HUDEP-2 (cell line): ENCODE data around the gene MOXD1.

Experiments used
- DNase-seq, 76 experiments: peaks; one replicate each; lab custom pipeline; 2025; ENCODE audit not compliant: unreplicated experiment in 76 of 76; lab: John Stamatoyannopoulos, UW

Gene MOXD1

GRCh38 chr6:132400883-132401617 is at the start of gene MOXD1:
Gene MOXD1 (minus strand): TSS chr6:132401475. CDS start chr6:132401426, 49 bp downstream.
- peak in 11 of 76 experiments; percentile 2 to 21 (median 14) for DNase-seq

GRCh38 chr6:132446855-132447241 is 45.6 kb upstream of the MOXD1 start:
- DNase-seq: no peak

GRCh38 chr6:132446141-132446854 is 45.0 kb upstream of the MOXD1 start:
- DNase-seq: no peak

GRCh38 chr6:132445201-132445951 is 44.1 kb upstream of the MOXD1 start:
- no peak for DNase-seq

- no peak for DNase-seq
These were observed 41.9 kb upstream of the MOXD1 start for GRCh38 chr6:132443206-132443605.

GRCh38 chr6:132430110-132430509 is 28.8 kb upstream of the MOXD1 start:
- DNase-seq: no peak

GRCh38 chr6:132425176-132425575 is 23.9 kb upstream of the MOXD1 start:
- no peak for DNase-seq

GRCh38 chr6:132423839-132424238 is 22.6 kb upstream of the MOXD1 start:
- DNase-seq: no peak

- DNase-seq: no peak
These were observed 17.1 kb upstream of the MOXD1 start for GRCh38 chr6:132418235-132418965.

GRCh38 chr6:132414761-132415160 is 13.5 kb upstream of the MOXD1 start:
- DNase-seq: no peak

GRCh38 chr6:132414322-132414721 is 13.0 kb upstream of the MOXD1 start:
- DNase-seq: no peak

GRCh38 chr6:132413499-132413802 is 12.2 kb upstream of the MOXD1 start:
- DNase-seq: no peak

- DNase-seq: no peak
These were observed 11.6 kb upstream of the MOXD1 start for GRCh38 chr6:132412656-132413498.

- DNase-seq: no peak
These were observed 10.0 kb upstream of the MOXD1 start for GRCh38 chr6:132411296-132411695.

- no peak for DNase-seq
These were observed 9.6 kb upstream of the MOXD1 start for GRCh38 chr6:132410830-132411229.

- DNase-seq: no peak
These were observed 4.1 kb upstream of the MOXD1 start for GRCh38 chr6:132405143-132405915.

GRCh38 chr6:132404736-132405135 is 3.5 kb upstream of the MOXD1 start:
- no peak for DNase-seq

- DNase-seq: no peak
These were observed 3.1 kb upstream of the MOXD1 start for GRCh38 chr6:132404330-132404729.

GRCh38 chr6:132401618-132402285 is 477 bp upstream of the MOXD1 start:
- no peak for DNase-seq
